GM18868 (cell line): ENCODE results near the gene GNG10.
"Not testable (repeated sequence)": the region's sequence is repeated elsewhere in the genome, so short reads cannot be mapped to it uniquely, and the experiment has no call there.

Experiments
- ATAC-seq: cut with Tn5 transposase; IDR thresholded peaks from one replicate; pipeline ENCODE4 v1.9.1; 2021; ENCODE audit warnings: mild to moderate bottlenecking, moderate library complexity; ENCODE audit not compliant: unreplicated experiment

Gene GNG10

DNA sequence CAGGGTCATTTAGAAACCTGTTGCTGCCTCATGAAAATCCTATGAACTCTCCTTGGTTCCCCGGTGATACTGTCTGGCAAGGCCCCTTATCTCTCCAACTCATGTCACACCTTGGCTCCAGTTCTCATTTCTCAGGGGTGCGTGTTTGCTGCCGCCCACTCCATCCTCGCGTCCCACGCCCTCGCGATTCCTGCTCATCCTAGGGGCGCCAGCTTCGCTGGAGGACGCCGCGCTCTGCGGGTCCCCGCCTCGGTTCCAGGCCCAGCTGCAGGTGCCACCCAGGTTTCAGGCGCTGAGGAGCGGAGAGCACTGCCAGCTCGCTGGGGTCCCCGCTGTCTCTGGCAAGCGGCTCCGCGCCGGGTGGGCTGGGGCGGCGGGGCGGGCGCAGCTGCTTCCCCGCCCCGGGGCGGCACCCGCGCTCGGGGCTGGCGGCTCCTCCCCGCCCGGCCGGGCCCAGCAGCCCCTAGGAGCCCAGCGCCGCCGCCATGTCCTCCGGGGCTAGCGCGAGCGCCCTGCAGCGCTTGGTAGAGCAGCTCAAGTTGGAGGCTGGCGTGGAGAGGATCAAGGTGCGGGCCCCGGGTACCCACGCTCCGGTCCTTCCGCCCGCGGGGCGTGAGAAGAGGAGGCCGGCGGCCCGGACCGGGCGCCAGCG, at the start of gene GNG10:
TSS of gene GNG10 (plus strand) at position 456 of the 652 bp plus-strand sequence. CDS start at position 486, 30 bp downstream.
- ATAC-seq = peak; percentile 86

DNA sequence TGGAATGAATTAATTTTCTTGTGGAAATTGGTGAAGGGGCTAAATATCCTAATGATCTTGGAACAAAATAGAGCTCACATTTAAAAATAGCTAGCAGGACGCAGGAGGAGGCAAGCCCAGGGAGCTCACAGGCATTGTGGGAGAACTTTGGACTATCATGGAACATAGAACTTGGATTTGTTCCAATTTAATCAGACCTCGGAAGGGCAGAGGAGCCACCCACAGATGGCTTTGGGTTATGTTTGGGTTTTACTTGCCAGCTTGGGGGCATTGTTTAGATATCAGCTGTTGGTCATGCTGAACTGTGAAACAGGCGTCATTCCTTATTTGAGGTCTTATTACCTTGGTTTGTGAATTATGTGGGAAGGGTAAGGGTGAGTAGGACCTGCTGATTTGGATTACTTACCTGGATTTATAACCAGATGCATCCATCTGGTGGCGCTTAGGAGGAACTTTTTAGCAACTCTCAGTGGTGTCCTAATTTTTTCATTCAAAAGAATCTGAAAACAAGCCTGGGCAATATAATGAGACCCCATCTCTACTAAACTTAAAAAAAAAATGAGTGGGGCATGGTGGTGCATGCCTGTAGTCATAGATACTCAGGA, 47.9 kb upstream of the GNG10 start:
- no peak for ATAC-seq

- no peak for ATAC-seq
These were observed 45.5 kb upstream of the GNG10 start for GRCh38 chr9:111615928-111616327.

DNA sequence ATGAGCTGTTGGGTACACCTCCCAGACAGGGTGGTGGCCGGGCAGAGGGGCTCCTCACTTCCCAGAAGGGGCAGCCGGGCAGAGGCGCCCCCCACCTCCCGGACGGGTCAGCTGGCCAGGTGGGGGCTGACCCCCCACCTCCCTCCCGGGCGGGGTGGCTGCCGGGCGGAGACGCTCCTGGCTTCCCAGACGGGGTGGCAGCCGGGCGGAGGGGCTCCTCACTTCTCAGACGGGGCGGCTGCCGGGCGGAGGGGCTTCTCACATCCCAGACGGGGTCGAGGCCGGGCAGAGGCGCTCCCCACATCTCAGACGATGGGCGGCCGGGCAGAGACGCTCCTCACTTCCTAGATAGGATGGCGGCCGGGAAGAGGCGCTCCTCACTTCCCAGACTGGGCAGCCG, 44.1 kb upstream of the GNG10 start:
- not testable (repeated sequence) for ATAC-seq

- ATAC-seq = peak; percentile 45
These were observed 39.4 kb upstream of the GNG10 start for GRCh38 chr9:111621895-111622480.

DNA sequence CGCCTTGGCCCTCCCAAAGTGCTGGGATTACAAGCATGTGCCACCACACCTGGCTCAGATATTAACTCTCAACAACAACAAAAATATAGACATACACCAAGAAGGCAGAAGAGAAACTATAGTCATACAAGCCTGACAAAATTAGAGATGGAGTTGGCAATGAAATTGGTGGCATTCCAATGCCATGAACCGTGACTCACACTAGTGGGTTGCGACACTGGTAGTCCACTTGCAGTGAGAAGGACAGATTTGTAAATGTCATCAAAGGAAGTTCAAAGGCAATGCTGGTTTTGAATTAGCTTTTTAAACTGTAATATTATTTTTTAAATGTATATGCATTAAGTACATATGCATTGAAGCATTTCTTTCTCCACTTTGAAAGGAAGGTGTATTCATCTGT, 38.8 kb upstream of the GNG10 start:
- ATAC-seq = no peak

DNA sequence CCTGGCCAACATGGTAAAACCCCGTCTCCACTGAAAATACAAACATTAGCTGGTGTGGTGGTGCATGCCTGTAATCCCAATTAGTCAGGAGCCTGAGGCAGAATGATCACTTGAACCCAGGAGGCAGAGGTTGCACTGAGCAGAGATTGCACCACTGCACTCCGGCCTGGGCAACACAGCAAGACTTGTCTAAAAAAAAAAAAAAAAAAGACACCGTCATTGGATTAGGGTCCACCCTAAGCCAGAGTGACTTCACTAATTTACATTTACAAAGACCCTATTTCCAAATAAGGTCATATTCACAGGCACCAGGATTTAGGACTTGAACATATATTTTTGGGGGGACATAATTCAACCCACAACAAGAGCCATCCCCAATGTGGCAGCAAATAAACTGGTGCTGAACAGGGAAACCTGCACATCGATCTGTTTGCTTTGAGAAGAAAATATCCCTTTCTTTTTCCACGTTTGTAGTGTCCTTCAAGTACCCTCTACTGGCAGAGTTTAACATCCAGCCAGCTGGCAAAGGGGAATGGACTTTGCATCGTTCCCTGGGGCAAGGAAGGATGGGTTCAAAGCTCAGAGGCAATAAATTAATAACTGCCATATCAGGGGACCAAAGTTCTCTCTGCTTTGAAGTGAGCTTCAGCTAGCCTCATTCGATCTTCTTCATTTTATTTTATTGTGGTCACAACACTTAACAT, 34.0 kb upstream of the GNG10 start:
- ATAC-seq = no peak

DNA sequence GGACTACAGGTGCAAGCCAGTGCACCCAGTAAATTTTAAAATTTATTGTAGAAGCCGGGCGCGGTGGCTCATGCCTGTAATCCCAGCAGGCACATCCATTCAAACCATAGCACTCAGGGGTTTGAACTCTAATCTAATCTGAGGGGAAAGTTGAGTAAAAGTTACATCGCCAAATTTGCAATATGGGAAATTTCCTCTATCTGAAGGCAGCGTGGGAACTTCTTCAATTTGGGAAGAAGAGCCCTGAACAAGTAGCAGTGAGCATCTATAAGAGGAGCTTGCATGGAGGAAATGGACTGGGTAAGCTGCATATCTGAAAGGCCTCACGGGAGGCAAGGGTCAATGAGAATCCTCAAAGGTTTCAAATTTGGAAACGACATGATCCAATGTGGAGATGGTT, 33.0 kb upstream of the GNG10 start:
- no peak for ATAC-seq

- peak; percentile 28 for ATAC-seq
These were observed 31.0 kb upstream of the GNG10 start for GRCh38 chr9:111630182-111630963.

GRCh38 chr9:111630964-111631213, 30.5 kb upstream of the GNG10 start:
- no peak for ATAC-seq

DNA sequence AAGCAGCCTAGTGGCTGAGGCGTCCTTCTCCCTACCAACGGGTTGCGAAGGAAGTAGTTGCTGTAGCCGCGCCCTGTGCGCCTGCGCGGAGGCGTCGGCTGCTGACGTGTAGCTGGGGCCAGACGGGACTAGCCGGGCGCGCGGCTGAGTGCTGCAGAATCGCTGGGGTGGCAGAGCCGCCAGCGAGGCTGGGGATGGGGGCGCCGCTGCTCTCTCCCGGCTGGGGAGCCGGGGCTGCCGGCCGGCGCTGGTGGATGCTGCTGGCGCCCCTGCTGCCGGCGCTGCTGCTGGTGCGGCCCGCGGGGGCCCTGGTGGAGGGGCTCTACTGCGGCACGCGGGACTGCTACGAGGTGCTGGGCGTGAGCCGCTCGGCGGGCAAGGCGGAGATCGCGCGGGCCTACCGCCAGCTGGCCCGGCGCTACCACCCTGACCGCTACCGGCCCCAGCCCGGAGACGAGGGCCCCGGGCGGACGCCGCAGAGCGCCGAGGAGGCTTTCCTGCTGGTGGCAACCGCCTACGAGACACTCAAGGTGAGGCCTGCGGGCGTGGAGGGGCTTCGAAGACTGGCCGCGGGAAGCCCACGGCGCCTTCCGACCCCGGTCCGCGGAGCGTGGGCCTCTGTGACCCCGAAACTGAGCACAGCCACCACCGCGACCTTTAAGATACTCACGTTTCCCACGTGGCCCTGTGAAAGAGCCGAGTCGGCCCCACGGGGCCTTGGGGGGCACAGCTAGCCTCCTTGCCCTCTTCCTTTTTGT, 30.0 kb upstream of the GNG10 start, which contains the start of gene DNAJC25:
TSS of gene DNAJC25 (plus strand) at position 121 of the 758 bp plus-strand sequence. CDS start at position 195, 74 bp downstream.
- peak; percentile 98 for ATAC-seq

DNA sequence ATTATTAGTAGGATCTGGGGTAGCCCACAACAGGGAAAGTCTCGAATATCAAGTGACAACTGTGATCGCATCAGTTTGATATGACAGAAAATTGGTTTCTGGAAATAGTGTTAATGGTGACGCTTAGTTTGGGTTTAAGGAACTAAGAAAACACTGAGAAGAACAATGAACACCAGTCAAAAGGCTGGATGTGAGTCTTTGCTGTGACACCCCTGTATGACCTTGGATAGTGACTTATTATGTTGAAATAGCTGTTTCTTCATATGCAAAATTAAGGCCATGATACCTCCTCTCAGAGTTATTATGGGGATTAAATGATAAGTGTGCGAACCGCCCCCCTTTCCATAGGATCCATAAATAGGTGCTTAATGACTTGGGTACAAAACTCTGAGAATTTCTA, 29.3 kb upstream of the GNG10 start:
- no peak for ATAC-seq

DNA sequence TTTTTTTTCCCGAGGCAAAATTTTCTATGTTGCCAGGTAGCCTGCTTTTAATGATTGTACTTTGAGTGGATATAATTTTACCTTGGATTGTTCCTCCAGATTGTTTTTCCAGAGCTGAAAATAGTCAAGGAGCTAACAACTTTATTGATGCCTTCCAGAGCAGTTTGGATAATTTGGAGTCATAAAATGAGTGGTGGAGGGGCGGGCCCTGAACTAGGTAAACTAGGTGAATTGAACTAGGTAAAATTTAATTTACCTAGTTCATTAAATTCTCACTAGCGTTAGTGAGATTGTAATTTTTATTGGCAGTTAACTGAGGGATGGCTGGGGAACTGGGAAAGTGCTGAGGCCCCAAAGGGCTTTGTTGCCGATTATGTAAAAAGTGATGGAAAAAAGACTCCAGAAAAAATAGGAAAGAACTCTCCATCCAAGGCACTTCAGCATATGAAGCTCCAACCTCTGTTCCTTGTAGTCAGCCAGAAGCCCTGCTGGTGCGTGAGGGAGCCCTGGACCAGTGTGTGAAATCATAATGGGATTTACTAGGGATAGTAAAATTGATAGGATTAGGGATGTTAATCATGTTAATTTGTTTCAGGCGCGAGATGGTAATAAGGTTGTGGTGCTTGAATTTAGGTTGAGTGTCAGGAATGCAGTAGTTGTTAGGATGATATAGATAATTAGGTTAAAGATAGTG, 28.6 kb upstream of the GNG10 start:
- ATAC-seq = no peak

DNA sequence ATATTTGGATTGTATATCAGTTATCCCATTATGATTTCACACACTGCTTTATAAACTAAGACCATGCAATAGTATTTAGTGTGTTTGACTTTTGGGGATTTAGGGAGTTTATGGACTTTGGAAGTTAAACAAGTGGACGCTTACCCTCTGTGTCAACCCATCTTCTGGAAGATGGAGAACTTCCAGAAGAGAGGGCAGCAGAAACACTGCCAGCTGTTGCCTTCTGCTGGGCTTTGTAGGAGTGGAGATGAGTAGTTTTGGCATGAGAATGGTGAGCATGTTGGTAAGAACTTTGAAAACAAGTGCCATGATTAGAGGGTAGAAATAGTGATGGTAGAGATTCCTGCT, 28.0 kb upstream of the GNG10 start:
- ATAC-seq = no peak

DNA sequence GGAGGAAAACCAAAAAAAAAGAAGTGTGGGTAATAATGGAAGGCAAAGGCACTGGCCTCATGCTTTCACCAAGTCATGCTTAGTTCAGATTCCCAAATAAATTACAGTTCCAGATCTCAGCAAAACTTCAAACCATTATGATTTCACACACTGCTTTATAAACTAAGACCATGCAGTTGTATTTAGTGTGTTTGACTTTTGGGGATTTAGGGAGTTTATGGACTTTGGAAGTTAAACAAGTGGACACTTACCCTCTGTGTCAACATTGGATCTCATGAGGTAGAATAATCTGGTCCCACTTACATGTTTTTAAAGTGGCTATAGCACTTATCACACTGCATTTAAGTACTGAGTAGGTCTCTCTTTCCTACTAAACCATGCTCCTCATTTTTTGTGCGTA, 26.5 kb upstream of the GNG10 start:
- ATAC-seq = no peak

DNA sequence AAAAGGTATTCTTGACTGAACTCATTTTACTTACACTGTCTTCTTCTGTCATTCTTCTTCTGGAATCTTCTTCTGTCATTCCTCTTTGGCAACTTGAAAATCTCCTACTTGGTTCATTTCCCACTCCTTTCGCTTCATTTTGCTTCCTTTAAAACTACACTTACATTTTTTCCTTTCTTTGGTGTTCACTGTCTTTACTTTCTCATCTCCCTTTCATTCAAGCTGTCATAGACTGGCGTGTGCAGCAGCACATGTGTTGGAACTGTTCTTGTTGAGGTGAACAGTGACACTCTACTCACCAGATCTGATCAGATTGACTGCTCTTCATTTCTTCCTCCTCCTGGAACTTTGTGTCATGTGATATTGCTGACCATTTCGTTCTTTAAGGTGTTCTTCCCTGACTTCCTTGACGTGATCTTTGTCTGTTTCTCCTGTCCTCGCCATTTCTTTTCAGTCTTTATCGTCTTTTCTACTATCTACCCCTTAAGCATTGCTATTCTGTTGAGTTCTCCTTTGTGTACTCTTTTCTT, 23.9 kb upstream of the GNG10 start:
- ATAC-seq = no peak

DNA sequence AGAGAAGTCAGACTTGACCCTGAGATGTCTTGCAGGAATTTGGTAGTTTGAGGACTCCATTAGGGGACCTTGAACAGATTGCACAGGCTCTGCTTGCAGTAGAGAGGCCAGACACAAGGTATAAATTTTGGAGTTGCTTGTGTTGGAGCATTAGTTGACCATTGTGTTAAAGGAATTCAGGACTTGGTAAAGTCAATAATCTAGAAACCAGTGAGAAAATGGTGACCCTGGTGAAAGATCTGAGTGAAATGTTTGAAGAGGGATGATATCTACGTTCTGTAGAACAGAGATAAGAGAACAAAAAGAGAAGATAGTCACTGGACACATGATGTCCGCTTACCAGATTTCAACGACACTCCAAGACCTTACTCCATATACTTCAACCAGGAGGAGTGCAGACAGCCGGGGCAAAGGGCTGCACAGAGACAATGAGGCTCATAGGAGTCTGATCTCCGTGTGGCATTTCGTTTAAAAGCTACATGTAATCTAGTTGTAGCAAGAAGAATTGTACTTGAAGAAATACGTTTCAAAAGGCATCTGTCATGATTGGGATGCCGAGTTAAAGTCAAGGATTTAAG, 17.1 kb upstream of the GNG10 start:
- no peak for ATAC-seq

DNA sequence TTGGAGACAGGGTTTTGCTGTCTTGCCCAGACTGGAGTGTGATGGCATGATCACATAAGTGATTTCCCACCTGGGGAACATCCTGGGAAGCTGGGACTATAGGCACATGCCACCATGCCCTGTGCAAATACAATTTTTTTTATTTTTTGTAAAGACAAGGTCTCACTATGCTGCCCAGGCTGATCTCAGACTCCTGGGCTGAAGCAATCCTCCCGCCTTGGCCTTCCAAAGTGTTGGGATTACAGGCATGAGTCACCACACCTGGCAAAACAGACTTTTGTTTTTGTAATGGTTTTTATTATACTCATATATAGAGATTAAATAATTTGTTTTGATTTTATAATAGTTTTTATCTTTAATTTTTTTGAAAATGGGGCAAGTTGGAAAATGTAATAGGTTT, 15.6 kb upstream of the GNG10 start:
- no peak for ATAC-seq

GRCh38 chr9:111646417-111646816, 15.0 kb upstream of the GNG10 start:
- ATAC-seq = no peak
